ENCODE results near the gene PTDSS2. TPM values are rescaled to one million over a fixed set of nuclear protein-coding genes. Genes with fewer than 3 reads are reported as not detected.

The PTDSS2 gene
- total and polyA plus RNA-seq, 2 of the 13 experiments (the other 11 are each of a cell fraction or from before 2014, with no cell fraction given), result 21.7 to 26.4 TPM

- TF ChIP-seq ZNF407 (CRISPR knock-in tag; IDR thresholded peaks at IDR 0.05; ENCODE audit: not compliant biosample characterization) (no peak), KLF12 (CRISPR knock-in tag; IDR thresholded peaks at IDR 0.05; ENCODE audit: borderline replicate concordance) (no peak), TAF15 (IDR thresholded peaks at IDR 0.05; ENCODE audit: low read depth, low read length, poor library complexity, severe bottlenecking) (no peak), MAZ (IDR thresholded peaks at IDR 0.05; ENCODE audit: borderline replicate concordance, low read depth, low read length) (no peak; the same call in 1 of the 2 replicates), MAZ (CRISPR knock-in tag; IDR thresholded peaks at IDR 0.05; ENCODE audit: low read depth) (no peak; the same call in 1 of the 2 replicates), HMG20A (CRISPR knock-in tag; IDR thresholded peaks at IDR 0.05; ENCODE audit: borderline replicate concordance) (no peak), SIN3A (IDR thresholded peaks at IDR 0.05; ENCODE audit: borderline replicate concordance, low read depth, low read length) (no peak), ZNF256 (CRISPR knock-in tag; conservative IDR thresholded peaks at IDR 0.05) (no peak), KLF6 (CRISPR knock-in tag; IDR thresholded peaks at IDR 0.05) (no peak), MIXL1 (CRISPR knock-in tag; IDR thresholded peaks at IDR 0.05) (peak; percentile 49; the same call in 1 of the 2 replicates), SRSF1 (optimal IDR thresholded peaks at IDR 0.05; ENCODE audit: low read depth, low read length) (no peak), ZNF225 (CRISPR knock-in tag; IDR thresholded peaks at IDR 0.05) (no peak), SMAD3 (CRISPR knock-in tag; IDR thresholded peaks at IDR 0.05) (no peak), ZNF18 (CRISPR knock-in tag; IDR thresholded peaks at IDR 0.05; ENCODE audit: insufficient replicate concordance) (no peak), PAWR (CRISPR knock-in tag; IDR thresholded peaks at IDR 0.05; ENCODE audit: borderline replicate concordance) (no peak), E2F1 (CRISPR knock-in tag; IDR thresholded peaks at IDR 0.05) (no peak)
- TF ChIP-seq, protein P1, sequence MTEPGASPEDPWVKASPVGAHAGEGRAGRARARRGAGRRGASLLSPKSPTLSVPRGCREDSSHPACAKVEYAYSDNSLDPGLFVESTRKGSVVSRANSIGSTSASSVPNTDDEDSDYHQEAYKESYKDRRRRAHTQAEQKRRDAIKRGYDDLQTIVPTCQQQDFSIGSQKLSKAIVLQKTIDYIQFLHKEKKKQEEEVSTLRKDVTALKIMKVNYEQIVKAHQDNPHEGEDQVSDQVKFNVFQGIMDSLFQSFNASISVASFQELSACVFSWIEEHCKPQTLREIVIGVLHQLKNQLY (CRISPR knock-in tag; IDR thresholded peaks at IDR 0.05), result no peak
- TF ChIP-seq, protein P2, sequence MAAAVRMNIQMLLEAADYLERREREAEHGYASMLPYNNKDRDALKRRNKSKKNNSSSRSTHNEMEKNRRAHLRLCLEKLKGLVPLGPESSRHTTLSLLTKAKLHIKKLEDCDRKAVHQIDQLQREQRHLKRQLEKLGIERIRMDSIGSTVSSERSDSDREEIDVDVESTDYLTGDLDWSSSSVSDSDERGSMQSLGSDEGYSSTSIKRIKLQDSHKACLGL (CRISPR knock-in tag; IDR thresholded peaks at IDR 0.05), result no peak; the same call in 1 of the 2 replicates
These were observed 57.1 kb downstream of the PTDSS2 start, which contains the start of gene RNH1 (continued) for GRCh38 chr11:506995-507726.
